Measurements from ENCODE around the gene SMTNL1.

SMTNL1 gene

GRCh38 chr11:57546869-57547475 lies 9.6 kb downstream of the SMTNL1 start:
- DNase-seq: peak; percentile 89

GRCh38 chr11:57547854-57548377 lies 10.5 kb downstream of the SMTNL1 start:
- no peak for DNase-seq

GRCh38 chr11:57549983-57550382 lies 12.6 kb downstream of the SMTNL1 start:
- no peak for DNase-seq

GRCh38 chr11:57551941-57552340 lies 14.5 kb downstream of the SMTNL1 start:
- no peak for DNase-seq

GRCh38 chr11:57552479-57552878 lies 15.1 kb downstream of the SMTNL1 start:
- peak; percentile 68 for DNase-seq

GRCh38 chr11:57555393-57555792 lies 18.0 kb downstream of the SMTNL1 start:
- DNase-seq: no peak

GRCh38 chr11:57556041-57556440 lies 18.6 kb downstream of the SMTNL1 start:
- no peak for DNase-seq

GRCh38 chr11:57560146-57560545 lies 22.8 kb downstream of the SMTNL1 start:
- DNase-seq: no peak

- peak; percentile 61 for DNase-seq
Observed at GRCh38 chr11:57562596-57562995, 25.2 kb downstream of the SMTNL1 start.

- no peak for DNase-seq
Observed at GRCh38 chr11:57566005-57566904, 28.9 kb downstream of the SMTNL1 start.

GRCh38 chr11:57566905-57567514 lies 29.6 kb downstream of the SMTNL1 start:
- no peak for DNase-seq

GRCh38 chr11:57567515-57568329 lies 30.3 kb downstream of the SMTNL1 start, which contains the start of gene UBE2L6:
TSS of gene UBE2L6 (minus strand) at chr11:57567672. CDS start at chr11:57567611, 61 bp downstream.
- peak; percentile 81 for DNase-seq

- DNase-seq: no peak
Observed at GRCh38 chr11:57568330-57568766, 31.0 kb downstream of the SMTNL1 start.

GRCh38 chr11:57571606-57572005 lies 34.2 kb downstream of the SMTNL1 start:
- DNase-seq: no peak

- DNase-seq: no peak
Observed at GRCh38 chr11:57574061-57574460, 36.7 kb downstream of the SMTNL1 start.

GRCh38 chr11:57584341-57584740 lies 46.9 kb downstream of the SMTNL1 start:
- DNase-seq: no peak

GRCh38 chr11:57585301-57585700 lies 47.9 kb downstream of the SMTNL1 start:
- no peak for DNase-seq

GRCh38 chr11:57586711-57587245 lies 49.4 kb downstream of the SMTNL1 start:
- no peak for DNase-seq

GRCh38 chr11:57588046-57588710 lies 50.8 kb downstream of the SMTNL1 start:
- DNase-seq: no peak

GRCh38 chr11:57596266-57596885 lies 59.0 kb downstream of the SMTNL1 start:
- DNase-seq: peak; percentile 15

- no peak for DNase-seq
Observed at GRCh38 chr11:57597461-57597915, 60.1 kb downstream of the SMTNL1 start, which contains the start of gene SERPING1. TSS of gene SERPING1 (plus strand) at chr11:57597685. CDS start at chr11:57598271, 586 bp downstream.
